Keratinocyte (primary cell): ENCODE measurements around the gene NLRP1. TPM values are rescaled to one million over a fixed set of nuclear protein-coding genes. Genes with fewer than 3 reads are reported as not detected.

Experiments used
- DNase-seq: peaks from one replicate; pipeline ENCODE4 v3.0.0-alpha.2; 2011; ENCODE audit warnings: low read depth, missing footprints, low spot score
- FAIRE-seq: peaks from 2 replicates; lab custom pipeline; 2011; peaks lifted over from hg19 to GRCh38; lab: Jason Lieb, UNC
- H2AFZ ChIP-seq: 2 replicates; pipeline ENCODE4 v1.6.0; 2012; ENCODE audit warnings: low read length, control low read depth, inconsistent platforms; ENCODE audit not compliant: control insufficient read depth
- H3K27ac ChIP-seq: 2 replicates; pipeline ENCODE4 v1.5.1; 2011; ENCODE audit warnings: low read length; ENCODE audit not compliant: control insufficient read depth, insufficient read depth
- H3K27me3 ChIP-seq: 3 replicates; pipeline ENCODE4 v1.6.0; 2011; ENCODE audit warnings: low read length; ENCODE audit not compliant: control insufficient read depth, insufficient read depth; ENCODE audit errors: extremely low read depth
- H3K36me3 ChIP-seq, 2 experiments: 2 replicates in 1 of 2; 3 replicates in 1 of 2; pipeline ENCODE4 v1.5.1; 2011; ENCODE audit warnings: low read length in 2 of 2, mild to moderate bottlenecking in 1 of 2; ENCODE audit not compliant: control insufficient read depth in 2 of 2, insufficient read depth in 2 of 2; ENCODE audit errors: extremely low read depth in 1 of 2
- H3K4me1 ChIP-seq: 3 replicates; pipeline ENCODE4 v1.5.1; 2011; ENCODE audit warnings: low read length; ENCODE audit not compliant: control insufficient read depth, insufficient read depth; ENCODE audit errors: extremely low read depth
- H3K4me2 ChIP-seq: 3 replicates; pipeline ENCODE4 v1.6.0; 2011; ENCODE audit warnings: low read depth, low read length; ENCODE audit not compliant: control insufficient read depth, insufficient read depth; ENCODE audit errors: extremely low read depth
- H3K4me3 ChIP-seq, 3 experiments: fragments of 200-600 bp in 1 of 3; sonication (generic) in 1 of 3; 2 replicates in 2 of 3; 3 replicates in 1 of 3; pipeline ENCODE4 v1.5.1; 2011 to 2016; ENCODE audit warnings: low read length in 3 of 3, mild to moderate bottlenecking in 3 of 3, control low read depth in 2 of 3, inconsistent platforms in 1 of 3, low read depth in 1 of 3, mixed read lengths in 1 of 3, mixed run types in 1 of 3, moderate library complexity in 1 of 3; ENCODE audit not compliant: control insufficient read depth in 2 of 3, insufficient read depth in 2 of 3; ENCODE audit errors: extremely low read depth in 1 of 3
- H3K79me2 ChIP-seq: 2 replicates; pipeline ENCODE4 v1.6.0; 2012; ENCODE audit warnings: low read length; ENCODE audit not compliant: control insufficient read depth, insufficient read depth
- H3K9ac ChIP-seq: 3 replicates; pipeline ENCODE4 v1.6.0; 2011; ENCODE audit warnings: low read length; ENCODE audit not compliant: control insufficient read depth, insufficient read depth; ENCODE audit errors: extremely low read depth
- H3K9me1 ChIP-seq: 3 replicates; pipeline ENCODE4 v1.6.0; 2011; ENCODE audit warnings: low read length; ENCODE audit not compliant: control insufficient read depth, insufficient read depth; ENCODE audit errors: extremely low read depth
- H3K9me3 ChIP-seq: 2 replicates; pipeline ENCODE4 v1.5.1; 2012; ENCODE audit warnings: low read depth, low read length; ENCODE audit not compliant: control insufficient read depth
- H4K20me1 ChIP-seq: 3 replicates; pipeline ENCODE4 v1.6.0; 2011; ENCODE audit warnings: low read length; ENCODE audit not compliant: control insufficient read depth, insufficient read depth; ENCODE audit errors: extremely low read depth
- EZH2 ChIP-seq: IDR thresholded peaks from one replicate; pipeline ENCODE4 v1.6.1; 2012; ENCODE audit warnings: inconsistent platforms, mild to moderate bottlenecking, low read length, moderate library complexity
- dilution Hi-C: fragments of 300-500 bp; cut with MboI; formaldehyde crosslinking; loops from one replicate; pipeline ENCODE4 v1.7.0; 2020; ENCODE audit warnings: low sequenced_read_pairs; ENCODE audit not compliant: extremely low pct_ligation_motif_present
- polyA plus RNA-seq, 5 experiments: library from polyadenylated mRNA; depleted of rRNA in 3 of 5; stranded (reverse) in 3 of 5; stranded (forward) in 1 of 5; unstranded in 1 of 5; fragments of >200 nt; gene quantifications; 1 replicate in 1 of 5; 2 replicates in 3 of 5; 3 replicates in 1 of 5; pipeline versions ENCODE4 v1.2.1 to v1.2.3, GENCODE V29; 2011 to 2012; ENCODE audit warnings: missing spikeins in 2 of 5, low read depth in 1 of 5, low replicate concordance in 1 of 5
- TF ChIP-seq, protein P1 (sequence below), 3 experiments: IDR thresholded peaks in 1 of 3; conservative IDR thresholded peaks in 1 of 3; optimal IDR thresholded peaks in 1 of 3; 2 replicates in 2 of 3; 3 replicates in 1 of 3; pipeline versions ENCODE3 to v1.5.1; 2011; ENCODE audit warnings: low read length in 3 of 3, mild to moderate bottlenecking in 3 of 3, moderate library complexity in 2 of 3, control low read depth in 1 of 3, inconsistent platforms in 1 of 3; ENCODE audit not compliant: insufficient read depth in 2 of 3; ENCODE audit errors: extremely low read depth in 1 of 3

Gene NLRP1
- polyA plus RNA-seq, 1 donor (not counting 4 experiments of a cell fraction or from before 2014, with no cell fraction given), result 20.1 TPM

DNA sequence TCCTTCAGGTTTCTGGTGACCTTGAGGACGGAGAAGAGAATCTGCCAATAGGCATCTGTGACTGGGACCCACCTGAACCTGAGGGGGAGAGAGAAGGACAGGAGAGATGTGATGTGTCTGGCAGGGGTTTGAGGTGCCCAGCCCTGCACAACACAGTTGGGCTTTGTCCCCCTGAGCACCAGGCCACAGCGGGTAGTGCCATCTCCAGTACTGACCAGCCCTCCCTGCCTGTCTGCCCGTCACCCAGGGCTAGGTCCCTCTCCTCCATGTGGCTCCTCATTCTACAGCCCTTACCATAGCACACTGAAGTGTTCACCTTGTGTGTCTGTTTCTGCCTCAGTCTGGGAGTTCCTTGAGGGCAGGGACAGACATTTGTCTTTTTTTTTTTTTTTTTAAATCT lies 30.8 kb downstream of the NLRP1 start:
- Histone ChIP-seq H3K9me3 (no peaks in the 10 kb centered on the region), H3K79me2 (peaks cover 2% of the 10 kb centered on the region), H3K27me3 (no peaks in the 10 kb centered on the region), H3K27ac (no peak overlapping the region), H3K36me3 (peaks cover 20 to 39% of the 10 kb centered on the region in 2 experiments), H3K9me1 (no peaks in the 10 kb centered on the region), H3K4me1 (peaks cover 11% of the 10 kb centered on the region), H3K4me3 (no peak overlapping the region), H4K20me1 (no peaks in the 10 kb centered on the region), H3K9ac (no peak overlapping the region), H3K4me2 (no peak overlapping the region), H2AFZ (no peak overlapping the region)
- FAIRE-seq, result no peak
- TF ChIP-seq, protein P1, sequence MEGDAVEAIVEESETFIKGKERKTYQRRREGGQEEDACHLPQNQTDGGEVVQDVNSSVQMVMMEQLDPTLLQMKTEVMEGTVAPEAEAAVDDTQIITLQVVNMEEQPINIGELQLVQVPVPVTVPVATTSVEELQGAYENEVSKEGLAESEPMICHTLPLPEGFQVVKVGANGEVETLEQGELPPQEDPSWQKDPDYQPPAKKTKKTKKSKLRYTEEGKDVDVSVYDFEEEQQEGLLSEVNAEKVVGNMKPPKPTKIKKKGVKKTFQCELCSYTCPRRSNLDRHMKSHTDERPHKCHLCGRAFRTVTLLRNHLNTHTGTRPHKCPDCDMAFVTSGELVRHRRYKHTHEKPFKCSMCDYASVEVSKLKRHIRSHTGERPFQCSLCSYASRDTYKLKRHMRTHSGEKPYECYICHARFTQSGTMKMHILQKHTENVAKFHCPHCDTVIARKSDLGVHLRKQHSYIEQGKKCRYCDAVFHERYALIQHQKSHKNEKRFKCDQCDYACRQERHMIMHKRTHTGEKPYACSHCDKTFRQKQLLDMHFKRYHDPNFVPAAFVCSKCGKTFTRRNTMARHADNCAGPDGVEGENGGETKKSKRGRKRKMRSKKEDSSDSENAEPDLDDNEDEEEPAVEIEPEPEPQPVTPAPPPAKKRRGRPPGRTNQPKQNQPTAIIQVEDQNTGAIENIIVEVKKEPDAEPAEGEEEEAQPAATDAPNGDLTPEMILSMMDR (optimal IDR thresholded peaks at IDR 0.05 in 1 of 3, IDR thresholded peaks at IDR 0.05 in 1 of 3, conservative IDR thresholded peaks at IDR 0.05 in 1 of 3; ENCODE audit: extremely low read depth in 1 of 3, insufficient read depth in 2 of 3, low read length in 3 of 3), result no peak
- no peak for TF ChIP-seq EZH2
- dilution Hi-C loops, result no loop called here
- no peak for DNase-seq

DNA sequence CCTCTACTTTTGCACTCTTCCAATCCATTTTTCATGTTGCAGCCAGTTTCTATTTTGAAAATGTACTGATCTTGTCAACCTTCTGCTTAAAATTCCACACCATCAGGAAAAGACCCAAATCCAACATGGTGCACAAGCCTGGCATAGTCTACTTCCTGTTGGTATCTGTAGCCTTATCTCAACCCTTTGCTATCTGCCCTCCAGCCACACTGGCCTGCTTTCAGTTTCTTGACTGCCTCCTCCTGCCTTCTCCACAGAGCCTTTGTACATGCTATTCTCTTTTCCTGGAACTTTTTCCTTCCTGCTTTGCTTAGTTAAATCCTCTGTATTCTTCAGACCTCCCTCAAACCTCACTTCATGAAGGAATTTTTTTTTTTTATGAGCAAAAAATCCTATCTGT lies 31.5 kb downstream of the NLRP1 start:
- Histone ChIP-seq H3K9me3 (no peaks in the 10 kb centered on the region), H3K27ac (no peak overlapping the region), H3K27me3 (no peaks in the 10 kb centered on the region), H3K9ac (no peak overlapping the region), H3K36me3 (peaks cover 17 to 39% of the 10 kb centered on the region in 2 experiments), H3K4me1 (peaks cover 11% of the 10 kb centered on the region), H3K9me1 (no peaks in the 10 kb centered on the region), H3K4me3 (no peak overlapping the region), H3K79me2 (peaks cover 2% of the 10 kb centered on the region), H4K20me1 (no peaks in the 10 kb centered on the region), H3K4me2 (no peak overlapping the region), H2AFZ (no peak overlapping the region)
- DNase-seq, result no peak
- TF ChIP-seq, protein P1 (optimal IDR thresholded peaks at IDR 0.05 in 1 of 3, IDR thresholded peaks at IDR 0.05 in 1 of 3, conservative IDR thresholded peaks at IDR 0.05 in 1 of 3; ENCODE audit: extremely low read depth in 1 of 3, insufficient read depth in 2 of 3, low read length in 3 of 3), result no peak
- no peak for TF ChIP-seq EZH2
- dilution Hi-C loops, result no loop called here
- no peak for FAIRE-seq
